GM19043 (cell line): ENCODE results near the gene BMI1.
"Not testable (repeated sequence)": the region's sequence is repeated elsewhere in the genome, so short reads cannot be mapped to it uniquely, and the experiment has no call there.

Experiments used
- ATAC-seq: cut with Tn5 transposase; IDR thresholded peaks from one replicate; pipeline ENCODE4 v1.9.1; 2021; ENCODE audit warnings: low read depth; ENCODE audit not compliant: unreplicated experiment

The BMI1 gene

GRCh38 chr10:22320591-22321155 lies at the start of gene BMI1:
BMI1 (plus strand) TSS chr10:22321099; CDS start chr10:22326450, 5,351 bp downstream.
- ATAC-seq = no peak

GRCh38 chr10:22271786-22272185 lies 49.1 kb upstream of the BMI1 start:
- ATAC-seq = no peak

- no peak for ATAC-seq
Measured at GRCh38 chr10:22278441-22278782, 42.5 kb upstream of the BMI1 start.

GRCh38 chr10:22280078-22280477 lies 40.8 kb upstream of the BMI1 start:
- no peak for ATAC-seq

- no peak for ATAC-seq
Measured at GRCh38 chr10:22285130-22285529, 35.8 kb upstream of the BMI1 start.

- ATAC-seq = no peak
Measured at GRCh38 chr10:22293747-22294404, 27.0 kb upstream of the BMI1 start.

GRCh38 chr10:22294694-22295093 lies 26.2 kb upstream of the BMI1 start:
- no peak for ATAC-seq

- no peak for ATAC-seq
Measured at GRCh38 chr10:22301193-22301592, 19.7 kb upstream of the BMI1 start.

- ATAC-seq = no peak
Measured at GRCh38 chr10:22303461-22303860, 17.4 kb upstream of the BMI1 start.

GRCh38 chr10:22305721-22306120 lies 15.2 kb upstream of the BMI1 start:
- no peak for ATAC-seq

GRCh38 chr10:22308390-22308789 lies 12.5 kb upstream of the BMI1 start:
- peak; percentile 97 for ATAC-seq

- no peak for ATAC-seq
Measured at GRCh38 chr10:22309180-22310000, 11.5 kb upstream of the BMI1 start.

GRCh38 chr10:22310012-22310411 lies 10.9 kb upstream of the BMI1 start:
- ATAC-seq = not testable (repeated sequence)

GRCh38 chr10:22310928-22311327 lies 10.0 kb upstream of the BMI1 start:
- no peak for ATAC-seq

GRCh38 chr10:22314852-22315251 lies 6.0 kb upstream of the BMI1 start:
- no peak for ATAC-seq

- peak; percentile 29 for ATAC-seq
Measured at GRCh38 chr10:22315455-22316285, 5.2 kb upstream of the BMI1 start.

- ATAC-seq = peak; percentile 55
Measured at GRCh38 chr10:22316286-22317075, 4.4 kb upstream of the BMI1 start, which contains the start of gene COMMD3. COMMD3 (plus strand) TSS chr10:22316388; CDS start chr10:22316418, 30 bp downstream.

- peak; percentile 31 for ATAC-seq
Measured at GRCh38 chr10:22317076-22317370, 3.9 kb upstream of the BMI1 start.

GRCh38 chr10:22317771-22318565 lies 2.9 kb upstream of the BMI1 start:
- ATAC-seq = no peak
